GM18505 (cell line): ENCODE measurements around the gene KPNA5.
"Not testable (repeated sequence)": the region's sequence is repeated elsewhere in the genome, so short reads cannot be mapped to it uniquely, and the experiment has no call there.

Source experiments
- ATAC-seq: cut with Tn5 transposase; IDR thresholded peaks from one replicate; pipeline ENCODE4 v1.9.1; 2021; ENCODE audit not compliant: unreplicated experiment
- POLR2A ChIP-seq: IDR thresholded peaks from 4 replicates; pipeline ENCODE4 v1.6.1; 2011; ENCODE audit warnings: borderline replicate concordance; ENCODE audit not compliant: insufficient read depth, insufficient read length; ENCODE audit errors: extremely low read depth

The KPNA5 gene

GRCh38 chr6:116680880-116681672 lies at the start of gene KPNA5:
Gene KPNA5, plus strand, starts transcription at chr6:116681211. Its CDS starts 124 bp downstream, at chr6:116681335.
- peak; percentile 97 for TF ChIP-seq POLR2A
- ATAC-seq: peak; percentile 95

GRCh38 chr6:116631379-116631990 lies 49.5 kb upstream of the KPNA5 start:
- ATAC-seq: no peak
- no peak for TF ChIP-seq POLR2A

GRCh38 chr6:116633685-116634084 lies 47.3 kb upstream of the KPNA5 start:
- no peak for TF ChIP-seq POLR2A
- no peak for ATAC-seq

GRCh38 chr6:116648156-116648555 lies 32.9 kb upstream of the KPNA5 start:
- no peak for TF ChIP-seq POLR2A
- ATAC-seq: no peak

- ATAC-seq: no peak
Measured at GRCh38 chr6:116649129-116649528, 31.9 kb upstream of the KPNA5 start.

GRCh38 chr6:116651916-116652315 lies 29.1 kb upstream of the KPNA5 start:
- TF ChIP-seq POLR2A: no peak
- ATAC-seq: no peak

More at GRCh38 chr6:116649129-116649528, 31.9 kb upstream of the KPNA5 start:
- no peak for TF ChIP-seq POLR2A

- no peak for ATAC-seq
- no peak for TF ChIP-seq POLR2A
Measured at GRCh38 chr6:116661594-116661993, 19.4 kb upstream of the KPNA5 start.

GRCh38 chr6:116662202-116662601 lies 18.8 kb upstream of the KPNA5 start:
- ATAC-seq: no peak
- no peak for TF ChIP-seq POLR2A

- no peak for ATAC-seq
Measured at GRCh38 chr6:116663308-116663707, 17.7 kb upstream of the KPNA5 start.

GRCh38 chr6:116664169-116664568 lies 16.8 kb upstream of the KPNA5 start:
- ATAC-seq: not testable (repeated sequence)

More at GRCh38 chr6:116663308-116663707, 17.7 kb upstream of the KPNA5 start:
- no peak for TF ChIP-seq POLR2A

- TF ChIP-seq POLR2A: no peak
- no peak for ATAC-seq
Measured at GRCh38 chr6:116665464-116665863, 15.5 kb upstream of the KPNA5 start.

GRCh38 chr6:116666869-116667268 lies 14.1 kb upstream of the KPNA5 start:
- ATAC-seq: peak; percentile 42
- TF ChIP-seq POLR2A: no peak

- peak; percentile 40 for ATAC-seq
- no peak for TF ChIP-seq POLR2A
Measured at GRCh38 chr6:116667623-116668022, 13.4 kb upstream of the KPNA5 start.

GRCh38 chr6:116672306-116672705 lies 8.7 kb upstream of the KPNA5 start:
- no peak for ATAC-seq
- TF ChIP-seq POLR2A: no peak
